Effector CD8-positive, alpha-beta T cell (primary cell): ENCODE results near the gene TMEM9B.
"Not testable (repeated sequence)": the region's sequence is repeated elsewhere in the genome, so short reads cannot be mapped to it uniquely, and the experiment has no call there.

ENCODE experiments used
- DNase-seq: peaks from one replicate; lab custom pipeline; 2025; lab: John Stamatoyannopoulos, UW
- total RNA-seq, 4 experiments: gene quantifications; one replicate each; lab custom pipeline; 2026; lab: John Stamatoyannopoulos, UW

The TMEM9B gene
- 40.2 to 57.1 (median 52.0) reads per million in 4 experiments for total RNA-seq

DNA sequence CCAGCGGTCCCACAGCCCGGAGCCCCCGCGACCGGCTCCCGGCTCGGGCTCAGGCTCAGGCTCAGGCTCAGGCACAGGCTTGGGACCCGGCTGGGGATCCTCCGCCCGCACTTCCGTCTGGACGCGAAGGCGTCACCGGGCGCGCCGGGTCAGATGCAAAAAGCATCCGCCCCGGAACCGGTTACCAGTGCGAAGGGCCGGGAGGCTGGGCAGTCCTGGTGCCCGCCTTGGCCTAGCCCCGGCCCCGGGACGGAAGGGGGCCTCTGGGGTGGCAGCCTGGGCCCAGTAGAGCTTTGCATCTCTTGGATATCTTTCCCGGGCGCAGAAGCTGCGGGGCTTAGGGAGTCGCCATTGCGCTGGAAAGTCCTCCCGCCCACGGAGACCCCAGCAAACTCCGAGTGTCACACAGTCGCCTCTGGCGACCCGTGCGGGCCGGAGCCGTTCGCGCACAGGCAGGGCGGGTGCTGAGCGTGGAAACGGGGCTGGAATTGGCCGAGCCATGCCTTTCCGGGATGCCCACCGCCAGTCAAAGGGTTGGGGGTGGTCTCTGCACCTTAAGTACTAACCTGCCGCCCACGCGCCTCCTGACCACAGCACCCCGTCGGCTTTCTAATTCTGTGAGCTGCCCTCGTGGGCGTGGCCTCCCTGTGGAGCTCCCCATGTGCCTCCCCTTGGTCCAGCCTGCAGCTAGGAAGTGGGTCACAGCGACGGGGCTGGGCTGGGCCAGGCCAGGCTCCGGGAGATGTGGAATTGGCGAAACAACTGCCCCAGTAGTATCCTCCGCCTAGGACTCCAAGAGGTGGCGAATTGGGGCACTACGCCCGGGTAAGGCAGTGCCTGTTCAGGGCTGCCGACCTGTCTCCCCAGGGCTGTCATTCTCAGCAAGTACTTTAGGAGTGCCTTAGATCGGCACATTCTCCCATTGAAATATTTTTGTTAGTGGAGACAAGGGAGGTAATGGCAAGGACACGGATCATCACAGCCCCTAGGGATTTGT is at the start of gene TMEM9B:
Gene TMEM9B, minus strand, starts transcription at position 119 of the 997 bp plus-strand sequence. CDS start 129 bp downstream, outside the sequence.
- DNase-seq: peak; percentile 51

DNA sequence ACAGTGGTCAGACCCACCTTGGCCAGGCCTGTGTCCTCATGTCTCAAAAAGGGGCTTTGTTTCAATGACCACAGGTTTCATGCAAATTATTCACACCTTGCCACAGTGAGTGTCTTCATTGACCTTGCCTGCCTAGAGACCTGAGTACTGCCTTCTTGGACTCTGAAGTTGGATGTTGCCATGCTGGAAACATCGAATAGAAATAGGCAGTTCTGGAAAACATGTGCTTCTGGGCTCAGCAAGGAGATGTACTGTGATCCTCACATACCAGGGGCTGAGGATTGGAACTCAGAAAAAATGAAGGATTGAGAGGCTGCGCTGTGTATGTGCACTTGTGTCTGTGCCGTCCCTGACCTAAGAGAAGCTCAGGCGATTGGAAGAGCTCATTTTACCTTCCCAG is 49.1 kb upstream of the TMEM9B start:
- DNase-seq: no peak

- DNase-seq: not testable (repeated sequence)
Observed at GRCh38 chr11:9009538-9009937, 45.3 kb upstream of the TMEM9B start.

DNA sequence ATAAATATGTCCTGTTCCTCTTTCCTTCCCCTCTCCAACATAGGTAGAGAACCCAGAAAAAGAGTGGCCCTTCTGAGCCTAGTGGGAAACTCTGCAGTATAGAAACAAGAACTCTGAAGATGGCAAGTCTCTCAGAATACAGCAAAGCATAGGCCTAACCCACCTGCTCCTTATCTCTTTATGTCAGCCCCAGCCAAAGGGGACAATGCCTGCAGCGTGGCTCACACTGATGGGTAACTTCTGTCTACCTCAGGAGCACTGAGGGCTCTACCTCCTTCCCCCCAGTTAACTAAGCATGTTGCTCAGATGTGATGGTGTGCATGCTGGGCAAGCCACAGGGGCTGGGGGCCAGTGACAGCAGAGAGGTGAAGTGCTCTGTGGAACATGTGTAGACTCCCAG is 44.4 kb upstream of the TMEM9B start:
- no peak for DNase-seq

GRCh38 chr11:9008011-9008550 is 43.8 kb upstream of the TMEM9B start:
- DNase-seq: no peak

- DNase-seq: no peak
Observed at GRCh38 chr11:9005087-9005486, 40.8 kb upstream of the TMEM9B start.

- peak; percentile 16 for DNase-seq
Observed at GRCh38 chr11:9004183-9004926, 40.1 kb upstream of the TMEM9B start.

- DNase-seq: peak; percentile 80
Observed at GRCh38 chr11:9003573-9004182, 39.4 kb upstream of the TMEM9B start, which contains the start of gene NRIP3. TSS of gene NRIP3 (minus strand) at chr11:9004001. CDS start at chr11:9003935, 66 bp downstream.

DNA sequence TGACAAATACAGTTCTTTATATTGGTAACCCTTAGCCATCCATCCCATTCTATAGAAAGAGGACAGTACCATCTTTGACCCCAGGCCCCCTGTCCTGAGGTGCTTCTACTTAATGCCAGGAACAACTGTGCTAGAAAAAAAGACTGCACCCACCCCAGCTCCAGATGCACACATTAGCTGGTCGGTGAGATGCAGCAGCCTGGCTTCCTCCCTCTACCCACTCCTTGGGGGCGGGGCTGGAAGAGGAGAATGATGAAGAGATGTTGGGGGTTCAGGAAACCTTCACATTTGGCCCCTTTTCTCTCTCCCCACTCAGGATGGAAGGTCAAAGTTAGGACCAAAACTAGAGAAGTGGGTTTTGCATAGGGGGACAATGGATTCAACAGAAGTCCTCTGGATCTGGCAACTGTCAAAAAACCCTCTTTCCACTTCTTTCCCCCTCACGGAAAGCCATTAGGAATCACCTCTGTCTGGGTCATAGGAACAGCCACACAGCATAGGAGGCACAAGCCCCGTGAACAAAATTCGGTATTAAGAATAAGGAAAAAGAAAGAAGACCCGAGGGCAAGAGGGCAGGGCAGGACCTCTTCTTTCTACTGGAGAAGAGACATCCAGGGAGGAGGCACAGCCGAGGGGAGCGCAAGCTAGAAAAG is 38.8 kb upstream of the TMEM9B start:
- DNase-seq: no peak

DNA sequence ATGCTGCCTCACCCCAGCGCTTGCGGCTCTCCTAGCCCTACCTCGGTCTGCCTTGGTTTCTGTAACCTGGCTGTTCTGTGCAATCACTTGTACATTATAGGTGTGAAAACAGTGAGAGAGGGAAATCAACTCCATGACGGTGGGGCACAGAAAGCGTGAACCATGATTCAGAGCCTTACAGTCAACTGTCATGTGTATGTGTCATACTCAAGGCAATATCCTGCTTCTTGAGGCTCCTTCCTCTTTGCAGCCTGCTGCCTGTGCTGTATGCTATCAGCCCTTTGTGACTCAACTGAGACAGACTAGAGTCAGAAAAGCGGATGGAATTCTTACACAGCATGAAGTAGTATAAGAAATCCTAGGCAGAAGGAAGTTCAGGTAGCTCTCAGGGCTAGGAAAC is 37.5 kb upstream of the TMEM9B start:
- no peak for DNase-seq

- no peak for DNase-seq
Observed at GRCh38 chr11:8998017-8998416, 33.8 kb upstream of the TMEM9B start.

- DNase-seq: no peak
Observed at GRCh38 chr11:8997451-8997850, 33.2 kb upstream of the TMEM9B start.

DNA sequence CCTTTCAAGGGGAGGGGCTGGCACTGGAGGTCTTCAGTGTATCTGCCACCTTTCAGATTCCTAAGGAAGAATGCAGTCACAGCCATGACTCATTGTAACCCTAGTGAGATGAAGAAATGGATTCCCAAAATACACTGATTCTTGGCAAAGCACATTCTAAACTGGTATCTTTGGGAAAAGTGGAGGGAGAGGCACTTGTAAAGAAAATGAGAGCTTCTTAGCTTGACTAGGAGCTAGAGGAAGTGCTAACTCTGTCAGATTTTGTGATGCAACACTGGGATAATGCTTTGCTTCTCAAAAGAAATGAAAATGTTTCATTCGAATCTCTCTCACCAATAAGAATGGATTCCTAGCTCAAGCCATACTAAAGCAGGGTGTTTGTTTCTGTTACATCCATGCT is 25.2 kb upstream of the TMEM9B start:
- DNase-seq: no peak

- DNase-seq: no peak
Observed at GRCh38 chr11:8988329-8989234, 24.3 kb upstream of the TMEM9B start.

DNA sequence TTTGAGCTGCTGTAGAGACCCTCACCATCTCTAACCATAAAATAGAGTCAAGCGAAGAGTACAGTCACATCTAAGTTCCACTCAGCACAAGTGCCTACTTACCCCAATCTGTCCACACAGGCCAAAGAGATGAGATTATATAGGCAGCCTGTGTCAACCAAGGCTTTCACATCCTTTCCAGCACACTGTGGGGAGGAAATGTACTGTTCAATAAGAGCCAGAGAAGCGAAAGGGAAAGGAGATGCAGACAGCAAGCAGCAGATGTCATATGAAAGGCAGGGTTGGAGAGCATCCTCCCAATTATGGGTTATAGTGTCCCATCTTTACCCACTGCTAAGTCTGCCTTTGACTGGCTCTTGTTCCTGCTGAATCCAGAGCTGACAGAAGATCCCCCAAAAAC is 23.2 kb upstream of the TMEM9B start:
- no peak for DNase-seq

DNA sequence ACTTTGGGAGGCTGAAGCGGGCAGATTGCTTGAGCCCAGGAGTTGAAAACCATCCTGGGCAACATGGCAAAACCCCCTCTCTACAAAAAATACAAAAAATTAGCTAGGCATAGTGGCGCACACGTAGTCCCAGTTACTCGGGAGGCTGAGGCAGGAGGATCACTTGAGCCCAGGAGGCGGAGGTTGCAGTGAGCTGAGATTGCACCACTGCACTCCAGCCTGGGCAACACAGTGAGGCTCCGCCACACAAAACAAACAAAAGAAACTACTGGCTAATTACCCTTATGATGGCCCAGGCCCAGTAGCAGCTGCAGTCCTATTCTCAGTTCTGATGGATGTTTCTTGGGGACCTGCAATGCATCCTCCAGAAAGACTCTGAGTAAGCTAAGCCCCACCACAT is 22.5 kb upstream of the TMEM9B start:
- DNase-seq: not testable (repeated sequence)

DNA sequence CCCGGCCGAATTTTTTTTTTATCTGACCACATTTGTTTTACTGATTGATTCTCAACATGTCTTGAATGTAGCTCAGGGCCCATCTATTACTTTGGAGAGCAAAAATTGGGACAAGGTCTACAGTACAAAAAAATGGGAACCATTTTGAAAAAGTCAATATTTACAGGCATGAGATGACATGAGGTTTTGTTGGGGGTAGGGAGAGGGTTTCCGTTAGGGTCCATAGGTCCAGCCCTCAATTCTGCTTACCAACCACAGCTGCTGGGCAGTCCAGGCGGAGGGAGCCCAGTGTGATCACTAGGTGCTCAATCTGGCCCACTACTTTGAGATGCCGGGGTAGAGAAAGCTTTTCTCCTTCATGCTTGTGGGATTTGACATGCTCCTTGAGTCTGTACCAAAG is 21.2 kb upstream of the TMEM9B start:
- no peak for DNase-seq

- DNase-seq: no peak
Observed at GRCh38 chr11:8983552-8983951, 19.3 kb upstream of the TMEM9B start.

GRCh38 chr11:8980485-8980884 is 16.2 kb upstream of the TMEM9B start:
- DNase-seq: no peak

DNA sequence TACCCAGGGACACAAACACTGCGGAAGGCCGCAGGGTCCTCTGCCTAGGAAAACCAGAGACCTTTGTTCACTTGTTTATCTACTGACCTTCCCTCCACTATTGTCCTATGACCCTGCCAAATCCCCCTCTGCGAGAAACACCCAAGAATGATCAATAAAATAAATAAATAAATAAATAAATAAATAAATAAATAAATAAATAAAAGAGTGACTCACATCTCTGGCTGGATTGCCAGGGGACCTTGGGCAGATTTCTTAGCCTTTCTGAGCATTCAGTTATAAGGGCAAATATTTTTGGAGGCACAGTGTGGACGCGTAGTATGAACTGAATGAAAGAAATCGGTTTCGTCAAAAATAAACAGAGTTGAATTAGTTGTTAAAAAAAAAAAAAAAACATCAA is 15.1 kb upstream of the TMEM9B start:
- DNase-seq: not testable (repeated sequence)
